Measurements from ENCODE around the gene STAG1.

- TF ChIP-seq, protein P1, sequence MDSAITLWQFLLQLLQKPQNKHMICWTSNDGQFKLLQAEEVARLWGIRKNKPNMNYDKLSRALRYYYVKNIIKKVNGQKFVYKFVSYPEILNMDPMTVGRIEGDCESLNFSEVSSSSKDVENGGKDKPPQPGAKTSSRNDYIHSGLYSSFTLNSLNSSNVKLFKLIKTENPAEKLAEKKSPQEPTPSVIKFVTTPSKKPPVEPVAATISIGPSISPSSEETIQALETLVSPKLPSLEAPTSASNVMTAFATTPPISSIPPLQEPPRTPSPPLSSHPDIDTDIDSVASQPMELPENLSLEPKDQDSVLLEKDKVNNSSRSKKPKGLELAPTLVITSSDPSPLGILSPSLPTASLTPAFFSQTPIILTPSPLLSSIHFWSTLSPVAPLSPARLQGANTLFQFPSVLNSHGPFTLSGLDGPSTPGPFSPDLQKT (IDR thresholded peaks at IDR 0.05; ENCODE audit: borderline replicate concordance, low read depth, low read length) = no peak
- TF ChIP-seq ZNF175 (tag by site-specific recombination; IDR thresholded peaks at IDR 0.05) = no peak
- TF ChIP-seq ZNF248 (tag by site-specific recombination; IDR thresholded peaks at IDR 0.05) = no peak
- TF ChIP-seq, protein P2, sequence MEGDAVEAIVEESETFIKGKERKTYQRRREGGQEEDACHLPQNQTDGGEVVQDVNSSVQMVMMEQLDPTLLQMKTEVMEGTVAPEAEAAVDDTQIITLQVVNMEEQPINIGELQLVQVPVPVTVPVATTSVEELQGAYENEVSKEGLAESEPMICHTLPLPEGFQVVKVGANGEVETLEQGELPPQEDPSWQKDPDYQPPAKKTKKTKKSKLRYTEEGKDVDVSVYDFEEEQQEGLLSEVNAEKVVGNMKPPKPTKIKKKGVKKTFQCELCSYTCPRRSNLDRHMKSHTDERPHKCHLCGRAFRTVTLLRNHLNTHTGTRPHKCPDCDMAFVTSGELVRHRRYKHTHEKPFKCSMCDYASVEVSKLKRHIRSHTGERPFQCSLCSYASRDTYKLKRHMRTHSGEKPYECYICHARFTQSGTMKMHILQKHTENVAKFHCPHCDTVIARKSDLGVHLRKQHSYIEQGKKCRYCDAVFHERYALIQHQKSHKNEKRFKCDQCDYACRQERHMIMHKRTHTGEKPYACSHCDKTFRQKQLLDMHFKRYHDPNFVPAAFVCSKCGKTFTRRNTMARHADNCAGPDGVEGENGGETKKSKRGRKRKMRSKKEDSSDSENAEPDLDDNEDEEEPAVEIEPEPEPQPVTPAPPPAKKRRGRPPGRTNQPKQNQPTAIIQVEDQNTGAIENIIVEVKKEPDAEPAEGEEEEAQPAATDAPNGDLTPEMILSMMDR (tag by site-specific recombination; IDR thresholded peaks at IDR 0.05) = no peak
Observed at GRCh38 chr3:136790786-136791185, 38.6 kb upstream of the STAG1 start.
